T-helper 2 cell treated with Interferon-gamma antibody and Interleukin-4, amounts not matched to agents 100 ng/mL and 5 ng/mL, for 36 hours (primary cell): Measurements from ENCODE around the gene ARMC10. TPM values are rescaled to one million over a fixed set of nuclear protein-coding genes. Genes with fewer than 3 reads are reported as not detected.

ENCODE experiments used
- intact Hi-C: fragments of 100-400 bp; cut with micrococcal nuclease; formaldehyde crosslinking; loops from one replicate; pipeline ENCODE4 v1.15.1; 2023
- total RNA-seq: library from RNA; stranded (reverse); gene quantifications from 2 replicates; pipeline ENCODE4 v1.2.3, GENCODE V29; 2022

Gene ARMC10
- total RNA-seq, 1 donor from 2014 or later: 33.8 TPM

DNA sequence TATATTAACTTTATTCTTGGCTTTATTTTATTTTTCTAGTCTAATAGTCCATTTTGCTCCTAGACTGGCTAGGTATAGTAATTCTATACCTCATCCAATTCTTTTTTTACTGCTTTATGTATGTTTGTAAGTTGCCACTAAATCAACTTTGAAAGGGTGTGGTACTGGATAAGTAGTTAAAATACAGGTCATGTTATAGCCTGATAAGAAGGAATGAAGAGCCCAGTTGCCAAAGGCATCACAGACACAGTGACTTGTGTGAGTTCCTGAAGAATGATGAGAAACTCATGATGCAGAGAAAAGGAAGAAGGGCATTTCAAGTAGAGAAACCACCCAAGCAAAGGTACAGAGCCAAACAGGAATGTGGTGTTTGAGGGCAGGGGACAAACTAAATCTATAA lies 46.7 kb downstream of the ARMC10 start:
- intact Hi-C loops: no loop called here

DNA sequence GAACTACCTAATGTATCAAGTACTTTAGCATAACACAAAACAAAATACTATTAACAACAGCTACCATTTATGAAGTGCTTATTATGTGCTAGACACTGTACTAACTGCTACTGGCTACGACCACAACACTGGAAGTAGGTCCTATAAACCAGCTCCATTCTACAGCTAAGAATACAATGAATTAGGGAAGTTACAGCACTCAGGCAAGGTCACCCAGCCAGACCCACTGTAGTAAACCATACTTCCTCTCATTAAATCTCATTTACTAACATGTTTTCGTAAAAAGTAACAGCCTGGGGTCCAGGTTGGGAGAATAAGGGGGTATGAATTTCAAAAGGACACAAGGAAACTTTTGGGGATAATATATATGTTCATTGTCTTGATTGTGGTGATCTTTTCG lies 48.6 kb downstream of the ARMC10 start:
- intact Hi-C loops: no loop called here

DNA sequence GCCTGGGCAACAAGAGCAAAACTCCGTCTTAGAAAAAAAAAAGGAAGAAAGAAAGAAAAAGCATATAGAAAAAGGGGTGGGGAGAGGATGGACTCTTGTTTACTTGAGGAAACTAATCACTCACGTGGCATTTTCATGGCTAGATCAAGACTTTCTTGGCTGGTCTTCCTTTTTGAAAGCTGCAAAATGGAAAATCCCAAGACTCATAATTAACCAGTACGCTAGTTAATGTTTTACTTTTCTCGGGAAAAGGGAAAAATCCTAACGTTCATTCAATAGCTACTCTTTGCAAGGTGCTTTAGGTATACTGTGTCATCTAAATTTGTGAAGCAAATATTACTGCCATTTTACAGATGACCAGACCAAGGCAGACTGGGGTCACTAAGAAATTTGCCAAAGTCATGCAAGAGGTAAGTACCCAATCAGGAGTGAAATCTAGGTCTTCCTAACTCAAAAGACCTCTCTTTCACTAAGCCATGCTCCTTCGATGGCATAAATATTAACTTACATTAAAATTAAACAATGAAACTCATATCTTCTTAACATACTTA lies 49.6 kb downstream of the ARMC10 start:
- intact Hi-C loops: no loop called here

DNA sequence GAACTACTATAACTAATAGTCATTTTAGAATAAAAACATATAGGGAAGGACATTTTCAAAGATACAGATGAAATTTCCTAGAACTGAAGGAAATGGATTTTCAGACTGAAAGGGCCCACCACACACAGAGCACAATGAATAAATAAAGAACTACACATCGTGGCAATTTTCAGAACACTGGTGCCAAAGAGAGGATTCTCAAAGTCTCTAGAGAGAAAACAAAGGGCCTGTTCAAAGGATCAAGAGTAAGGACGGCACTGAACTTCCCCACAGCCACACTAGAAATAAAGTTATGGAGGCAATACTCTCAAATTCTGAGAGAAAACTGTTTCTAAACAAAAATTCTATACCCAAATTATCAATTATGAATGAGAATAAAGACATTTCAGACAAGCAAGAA lies 52.1 kb downstream of the ARMC10 start:
- intact Hi-C loops: no loop called here

DNA sequence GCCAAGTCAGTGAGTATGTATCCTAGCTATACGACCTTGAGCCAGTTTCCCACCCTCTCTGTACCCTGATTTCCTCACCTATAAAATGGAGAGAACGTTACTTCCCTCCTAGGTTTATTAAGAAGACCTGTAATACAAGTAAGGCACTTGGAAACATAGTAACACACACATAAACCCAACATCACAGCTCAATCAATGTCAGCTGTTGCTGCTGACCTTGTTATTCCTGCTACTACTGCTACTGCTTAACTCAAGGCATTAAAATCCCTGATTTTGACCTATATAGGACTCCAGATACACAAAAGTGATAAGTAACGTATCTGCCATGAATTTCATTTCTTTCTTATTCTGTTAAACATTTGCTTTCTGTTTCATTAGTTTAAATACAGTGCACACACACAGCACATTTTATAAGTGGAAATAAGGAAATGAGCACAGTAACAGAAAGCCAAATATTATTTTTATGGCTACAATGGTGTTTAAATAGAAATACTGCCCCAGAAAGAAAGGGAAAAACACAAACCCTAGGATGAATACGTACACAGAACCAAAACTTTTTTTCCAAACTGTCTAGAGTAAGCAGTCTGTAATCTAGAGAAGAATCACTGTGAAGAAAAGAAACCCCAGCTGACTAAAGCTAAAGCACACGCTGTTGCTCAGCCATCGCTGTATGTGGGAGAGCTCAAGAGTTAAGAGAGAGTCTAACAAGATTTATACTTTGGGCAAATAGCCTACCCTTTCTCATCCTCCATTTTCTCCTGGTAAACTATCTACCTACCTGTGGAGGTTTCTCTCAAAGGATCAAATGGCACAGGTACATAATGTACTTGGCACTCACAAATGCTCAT lies 55.0 kb downstream of the ARMC10 start:
- intact Hi-C loops: no loop called here

GRCh38 chr7:103130901-103131624 lies 56.1 kb downstream of the ARMC10 start:
- intact Hi-C loops: no loop called here

DNA sequence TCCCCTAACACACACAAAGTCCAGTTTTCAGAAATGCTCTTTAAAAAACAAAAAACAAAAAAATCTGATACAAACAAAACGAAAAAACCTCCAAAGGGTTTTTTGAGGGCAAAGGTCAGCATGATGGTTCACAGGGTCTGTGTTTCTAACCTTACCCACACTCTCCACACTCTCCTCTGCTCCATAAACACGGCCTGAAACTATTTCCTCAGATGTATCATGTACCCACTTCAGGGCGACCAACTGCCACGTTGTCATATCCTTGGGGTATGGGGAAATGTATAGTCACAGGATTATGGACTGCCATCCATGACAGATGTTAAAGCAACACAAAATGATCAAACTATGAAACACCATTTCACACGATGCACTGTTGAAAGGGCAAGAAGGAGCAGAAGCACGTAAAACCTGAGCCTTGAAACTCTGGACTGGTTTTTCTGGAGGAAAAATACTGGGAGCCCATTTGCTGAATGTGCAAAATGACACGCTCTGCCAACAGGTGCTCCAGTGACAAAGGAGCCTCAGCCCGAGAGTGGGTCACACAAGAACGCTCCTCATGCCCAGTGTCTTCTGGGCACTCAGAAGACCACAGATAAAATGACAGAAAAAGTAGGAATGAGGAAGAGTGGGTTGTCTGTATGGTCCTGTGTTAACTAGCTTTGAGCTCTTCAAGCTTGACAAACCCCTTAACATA lies 58.2 kb downstream of the ARMC10 start:
- intact Hi-C loops: no loop called here

DNA sequence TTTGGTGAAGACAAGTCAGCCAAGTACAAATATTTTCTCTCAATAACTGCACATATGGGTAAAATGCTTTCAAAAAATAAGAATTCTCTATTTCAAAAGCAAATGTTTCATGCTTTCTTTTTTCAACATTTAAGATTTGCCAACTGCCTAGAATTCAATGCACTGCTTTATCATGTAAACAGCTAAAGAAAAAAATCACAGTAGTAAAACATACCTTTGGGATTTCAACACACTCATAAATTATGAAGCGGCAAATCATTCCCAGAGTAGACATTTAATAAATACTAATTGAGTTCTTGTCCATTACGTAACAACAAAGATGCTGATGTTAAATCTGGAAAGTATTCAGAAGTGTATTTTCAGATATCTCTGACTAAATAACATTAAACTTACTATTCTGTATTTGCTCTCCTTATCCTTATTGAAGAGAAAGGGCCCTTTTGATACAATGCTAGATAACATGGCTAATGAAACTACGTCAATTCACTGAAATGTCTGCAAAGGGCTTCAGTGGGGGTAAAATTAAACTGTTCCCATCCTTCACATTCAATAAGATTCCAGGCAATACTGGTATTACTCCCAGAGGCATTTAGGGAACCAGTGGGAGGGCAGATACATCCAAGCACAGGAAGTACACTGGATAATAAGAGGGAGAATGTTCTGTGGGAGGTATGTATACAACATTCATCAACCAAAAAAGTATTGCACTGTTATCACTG lies 60.1 kb downstream of the ARMC10 start:
- intact Hi-C loops: no loop called here

DNA sequence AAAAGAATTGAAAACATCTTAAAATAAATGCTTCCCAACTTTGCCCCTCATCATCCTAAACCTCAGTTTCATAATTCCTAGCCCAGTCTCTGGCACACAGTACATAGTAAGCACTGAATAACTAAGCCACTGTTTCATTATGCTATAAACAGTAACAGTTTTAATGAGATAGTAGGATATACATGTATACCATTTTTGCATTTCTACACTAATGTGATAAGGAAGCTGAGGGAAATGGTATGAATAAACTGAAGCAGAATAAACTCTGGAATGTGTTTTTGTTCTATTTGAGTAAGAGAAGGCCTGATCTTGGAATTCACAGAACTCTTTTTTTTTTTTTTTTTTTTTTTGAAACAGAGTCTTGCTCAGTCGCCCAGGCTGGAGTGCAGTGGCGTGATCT lies 65.1 kb downstream of the ARMC10 start:
- intact Hi-C loops: no loop called here

DNA sequence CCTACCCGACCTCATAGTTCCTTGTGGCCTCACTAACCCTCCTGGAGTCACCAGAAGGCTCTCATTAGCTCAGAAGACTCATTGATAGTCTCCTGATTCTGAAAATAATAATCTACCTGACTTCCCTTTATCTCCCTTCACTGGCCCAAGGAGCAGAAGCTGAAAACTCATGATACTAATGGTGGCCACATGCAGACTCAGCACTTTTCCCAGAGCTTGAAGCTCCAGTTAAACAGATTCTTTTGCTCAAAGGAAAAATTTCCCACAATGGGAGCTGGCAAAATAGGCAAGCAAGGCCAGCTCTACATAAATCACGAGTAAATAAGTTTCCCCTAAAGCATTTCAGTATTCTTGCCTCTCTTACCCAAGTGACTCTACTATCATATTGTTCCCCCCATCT lies 65.7 kb downstream of the ARMC10 start:
- intact Hi-C loops: no loop called here

DNA sequence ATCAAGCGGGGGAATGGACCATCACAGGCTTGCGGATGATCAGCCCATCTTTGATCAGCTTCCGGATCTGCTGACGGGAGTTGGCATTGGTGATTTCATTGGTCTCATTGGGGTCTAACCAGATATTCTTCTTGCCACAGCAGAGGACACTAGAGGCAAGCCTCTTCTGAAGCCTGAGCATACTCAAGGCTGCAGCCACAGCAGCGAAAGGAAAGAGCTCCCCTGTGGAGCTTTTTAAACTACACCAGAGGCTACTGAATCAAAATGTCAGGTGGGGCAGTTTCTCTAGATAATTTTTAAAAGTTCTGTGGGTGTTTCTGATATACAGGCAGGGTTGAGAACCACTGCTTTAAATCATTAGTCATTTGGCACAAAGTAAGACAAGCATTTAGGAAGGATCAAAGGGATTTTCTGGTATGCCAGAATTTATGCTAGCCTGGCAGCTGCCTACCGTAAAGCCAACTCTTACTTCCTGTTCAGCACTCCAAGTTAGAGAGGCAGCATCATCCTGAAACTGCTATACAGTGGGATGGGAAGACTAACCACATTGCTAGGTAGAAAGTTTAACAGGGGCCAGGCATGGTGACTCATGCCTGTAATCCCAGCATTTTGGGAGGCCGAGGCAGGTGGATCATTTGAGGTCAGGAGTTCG lies 66.9 kb downstream of the ARMC10 start:
- intact Hi-C loops: no loop called here

GRCh38 chr7:103142494-103142893 lies 67.6 kb downstream of the ARMC10 start:
- intact Hi-C loops: no loop called here

GRCh38 chr7:103143868-103144267 lies 68.9 kb downstream of the ARMC10 start:
- intact Hi-C loops: no loop called here

GRCh38 chr7:103144754-103145153 lies 69.8 kb downstream of the ARMC10 start:
- intact Hi-C loops: loop anchor here (5.0 kb wide), 2 partner anchors 138 to 153 kb away; partner anchors contain the start of gene PMPCB

- intact Hi-C loops: loop anchor here (5.0 kb wide), 2 partner anchors 134 to 149 kb away; partner anchors contain the start of gene PMPCB
Measured at GRCh38 chr7:103148131-103148993, 73.4 kb downstream of the ARMC10 start.
